ENCODE measurements around the gene HLA-DQB2.
"Not testable (repeated sequence)": the region's sequence is repeated elsewhere in the genome, so short reads cannot be mapped to it uniquely, and the experiment has no call there.

HLA-DQB2 gene

DNA sequence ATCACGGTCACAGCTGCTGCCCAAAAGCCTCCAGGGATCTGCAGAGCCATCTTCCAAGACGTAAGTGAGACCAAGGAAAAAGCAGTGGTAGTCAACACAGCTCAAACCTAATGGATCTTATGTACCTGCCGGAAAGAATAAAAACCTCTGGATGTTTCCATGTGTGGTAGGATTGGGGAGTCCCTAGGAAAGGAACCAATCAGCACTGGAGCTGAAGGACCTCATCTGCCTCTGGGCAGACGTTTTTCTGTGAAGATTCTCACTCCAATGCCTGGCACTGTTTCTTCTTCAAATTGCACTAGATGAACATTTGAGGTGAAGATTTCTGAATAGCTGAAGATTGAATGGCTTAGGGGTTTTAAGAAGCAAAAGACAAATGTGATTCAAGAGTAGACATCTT, at the start of gene HLA-DQB2:
Gene HLA-DQB2 (minus strand): TSS at position 112 of the 400 bp plus-strand sequence. CDS start 62 bp downstream, at position 50.
- DNase-seq (ENCODE audit: low read depth in 3 of 3, low spot score in 1 of 3), result no peak

DNA sequence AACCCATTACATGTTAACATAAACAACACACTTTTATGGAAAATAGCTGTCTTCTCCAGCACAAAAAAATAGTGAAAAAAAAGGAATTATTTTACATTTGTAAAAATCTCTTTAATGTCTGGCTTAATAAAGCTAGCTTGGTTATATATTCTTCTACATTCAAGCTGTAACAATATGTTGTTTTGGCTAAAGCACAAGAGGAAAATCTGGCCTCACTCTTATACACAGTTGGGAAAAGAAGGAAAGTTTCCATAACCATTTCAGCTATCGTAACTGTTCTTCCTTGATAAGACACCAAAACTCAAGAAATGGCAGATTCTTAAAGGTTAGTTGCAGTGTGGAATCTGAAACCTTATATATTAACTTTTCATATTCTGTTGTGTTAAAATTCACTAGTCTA, 45.8 kb upstream of the HLA-DQB2 start:
- no peak for DNase-seq (ENCODE audit: low read depth in 3 of 3, low spot score in 1 of 3)

GRCh38 chr6:32807020-32807580, 43.8 kb upstream of the HLA-DQB2 start:
- no peak for DNase-seq (ENCODE audit: low read depth in 3 of 3, low spot score in 1 of 3)

- not testable (repeated sequence) for DNase-seq (ENCODE audit: low read depth in 3 of 3, low spot score in 1 of 3)
Measured at GRCh38 chr6:32805404-32805803, 42.1 kb upstream of the HLA-DQB2 start.

GRCh38 chr6:32803416-32803815, 40.1 kb upstream of the HLA-DQB2 start:
- no peak for DNase-seq (ENCODE audit: low read depth in 3 of 3, low spot score in 1 of 3)

- no peak for DNase-seq (ENCODE audit: low read depth in 3 of 3, low spot score in 1 of 3)
Measured at GRCh38 chr6:32799740-32800139, 36.4 kb upstream of the HLA-DQB2 start.

DNA sequence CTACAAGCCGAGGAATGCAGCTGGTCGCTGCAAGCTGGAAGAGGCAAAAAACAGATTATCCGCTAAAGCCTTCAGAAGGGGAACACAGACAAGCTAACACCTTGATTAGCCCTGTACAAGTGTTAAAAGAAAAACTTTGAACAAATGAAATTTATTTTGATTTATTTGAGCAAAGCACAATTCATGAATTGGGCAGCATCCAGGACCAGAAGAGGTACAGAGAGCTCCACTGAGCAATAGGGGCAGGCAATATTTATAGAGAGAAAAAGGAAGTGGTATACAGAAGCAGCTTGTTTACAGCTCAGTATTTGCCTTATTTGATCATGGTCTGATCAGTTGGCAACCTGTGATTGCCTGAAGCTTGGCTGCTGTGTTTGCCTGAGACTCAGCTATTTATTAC, 35.8 kb upstream of the HLA-DQB2 start:
- DNase-seq (ENCODE audit: low read depth in 3 of 3, low spot score in 1 of 3), result no peak

- DNase-seq (ENCODE audit: low read depth in 3 of 3, low spot score in 1 of 3), result peak; percentile 30 to 85 (median 60)
Measured at GRCh38 chr6:32796848-32797776, 33.8 kb upstream of the HLA-DQB2 start.

DNA sequence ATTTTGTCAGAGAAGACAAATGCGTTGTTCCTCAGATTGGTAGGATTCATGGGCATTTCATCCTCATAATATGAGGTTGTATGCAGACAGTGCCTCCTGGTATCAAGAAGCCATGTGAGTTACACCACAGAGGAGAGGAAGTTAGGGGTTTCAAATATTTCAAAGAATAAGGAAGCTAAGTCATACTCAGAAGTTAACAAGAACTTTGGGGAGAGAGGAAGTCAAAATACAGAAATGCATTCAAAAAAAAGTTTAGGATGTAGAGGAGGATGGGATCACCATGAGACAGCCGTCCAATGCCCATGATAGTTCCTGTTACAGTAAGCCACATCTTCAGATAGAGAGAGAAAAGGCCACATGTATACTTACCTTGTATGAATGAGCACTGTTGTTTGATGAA, 31.2 kb upstream of the HLA-DQB2 start:
- DNase-seq (ENCODE audit: low read depth in 3 of 3, low spot score in 1 of 3), result no peak

DNA sequence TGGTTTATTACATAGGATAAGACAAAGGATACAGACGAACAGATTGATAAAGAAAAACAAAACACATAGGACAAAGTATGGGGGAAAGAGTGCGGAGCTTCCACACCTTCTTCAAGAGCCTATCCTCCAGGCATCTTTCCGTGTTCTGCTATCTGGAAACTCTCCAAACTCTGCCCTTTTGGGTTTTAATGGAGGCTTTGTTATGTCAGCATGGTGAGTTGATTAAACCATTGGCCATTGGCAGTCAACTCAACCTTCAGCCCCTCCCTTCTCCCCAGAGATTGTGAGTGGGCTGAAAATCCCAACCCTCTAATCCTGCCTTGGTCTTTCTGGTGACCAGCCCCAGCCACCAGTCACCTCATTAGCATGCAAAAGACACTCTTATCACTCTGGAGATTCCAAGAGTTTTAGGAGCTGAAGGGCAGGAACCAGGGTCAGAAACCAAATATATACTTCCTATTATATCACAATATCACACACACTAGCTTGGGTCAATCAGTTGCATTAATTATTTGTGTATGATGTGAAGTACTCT, 29.6 kb upstream of the HLA-DQB2 start:
- DNase-seq (ENCODE audit: low read depth in 3 of 3, low spot score in 1 of 3), result no peak

GRCh38 chr6:32790306-32790705, 27.0 kb upstream of the HLA-DQB2 start:
- DNase-seq (ENCODE audit: low read depth in 3 of 3, low spot score in 1 of 3), result no peak

DNA sequence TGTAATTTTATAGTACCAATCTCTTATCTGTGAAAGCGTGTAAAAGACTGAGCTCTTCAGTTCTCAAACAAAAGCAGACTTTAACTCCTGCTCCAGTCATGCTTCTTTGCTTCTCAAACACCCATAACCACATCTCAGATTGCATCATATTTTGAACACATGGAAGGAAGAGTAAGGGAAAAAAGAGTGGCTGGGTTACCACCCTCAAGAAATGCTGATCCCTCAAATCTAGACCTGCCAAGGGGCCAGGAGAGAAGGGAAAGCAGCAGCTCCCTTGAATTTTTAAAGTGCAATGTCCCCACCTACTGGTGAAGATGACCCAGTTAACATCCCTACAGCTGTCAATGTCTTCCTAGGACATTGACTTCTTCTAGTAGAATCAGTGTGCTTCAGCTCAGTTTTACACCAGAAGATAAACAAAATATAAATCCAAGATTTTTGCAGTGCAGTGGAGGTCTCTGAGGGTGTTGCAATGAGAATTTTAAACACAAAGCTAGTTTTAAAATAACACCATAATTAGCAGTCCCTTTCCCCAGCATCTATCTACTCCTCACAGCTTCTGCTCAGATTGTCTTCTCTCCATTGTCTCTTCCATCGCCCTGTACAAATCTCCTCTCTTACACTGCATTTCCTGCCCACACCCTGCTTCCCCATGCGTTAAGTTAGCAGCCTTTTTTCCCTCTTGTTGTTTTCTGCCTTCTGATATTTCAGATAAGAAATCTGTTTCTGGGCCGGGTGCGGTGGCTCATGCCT, 22.6 kb upstream of the HLA-DQB2 start:
- no peak for DNase-seq (ENCODE audit: low read depth in 3 of 3, low spot score in 1 of 3)

DNA sequence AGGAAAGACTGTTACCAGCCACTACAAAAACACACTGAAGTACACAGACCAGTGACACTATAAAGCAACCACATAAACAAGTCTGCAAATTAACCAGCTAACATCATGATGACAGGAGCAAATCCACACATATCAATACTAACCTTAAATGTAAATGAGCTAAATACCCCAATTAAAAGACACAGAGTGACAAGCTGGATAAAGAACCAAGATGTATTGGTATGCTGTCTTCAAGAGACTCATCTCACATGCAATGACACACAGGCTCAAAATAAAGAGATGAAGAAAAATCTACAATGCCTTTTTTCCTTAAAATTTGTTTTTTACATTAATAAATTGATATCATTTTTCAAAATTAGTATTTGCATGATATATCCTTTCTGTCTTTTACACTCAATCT, 19.6 kb upstream of the HLA-DQB2 start:
- DNase-seq (ENCODE audit: low read depth in 3 of 3, low spot score in 1 of 3), result not testable (repeated sequence)

GRCh38 chr6:32779036-32779435, 15.7 kb upstream of the HLA-DQB2 start:
- DNase-seq (ENCODE audit: low read depth in 3 of 3, low spot score in 1 of 3), result no peak

DNA sequence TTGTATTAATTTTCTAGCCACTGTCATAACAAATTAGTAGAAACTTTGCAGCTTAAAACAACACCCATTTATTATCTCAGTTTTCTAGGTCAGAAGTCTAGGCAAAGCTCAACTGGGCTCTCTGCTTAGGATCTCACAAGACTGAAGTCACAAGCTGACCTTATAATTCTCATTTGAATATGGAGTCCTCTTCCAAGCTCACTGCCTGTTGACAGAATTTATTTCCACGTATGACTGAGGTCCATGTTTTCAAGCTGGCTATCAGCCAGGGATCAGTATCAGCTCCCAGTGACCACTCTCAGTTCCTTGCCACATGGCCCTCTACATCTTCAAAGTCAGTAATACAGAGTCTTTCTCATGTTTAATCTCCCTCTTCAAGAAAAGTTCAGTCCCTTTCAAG, 11.7 kb upstream of the HLA-DQB2 start:
- no peak for DNase-seq (ENCODE audit: low read depth in 3 of 3, low spot score in 1 of 3)

GRCh38 chr6:32774426-32774825, 11.1 kb upstream of the HLA-DQB2 start:
- DNase-seq (ENCODE audit: low read depth in 3 of 3, low spot score in 1 of 3), result no peak

DNA sequence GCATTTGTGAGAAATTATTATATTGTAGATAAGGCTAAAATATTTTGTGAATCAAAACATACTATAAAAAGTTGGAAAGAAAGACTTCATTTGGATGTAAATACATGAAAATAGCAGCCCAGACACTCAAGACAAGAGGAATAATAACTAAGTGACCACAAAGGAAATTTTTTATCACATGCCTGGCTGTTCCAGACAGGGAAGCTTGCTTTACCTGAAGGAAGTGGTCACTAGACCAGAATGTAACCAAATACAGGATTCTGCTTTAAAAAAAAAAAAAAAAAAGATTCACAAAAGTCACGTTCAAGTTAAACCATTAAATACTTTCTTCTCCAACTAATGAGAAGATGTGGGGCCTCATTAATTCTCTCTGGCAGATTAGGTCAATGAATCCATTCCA, 9.3 kb upstream of the HLA-DQB2 start:
- DNase-seq (ENCODE audit: low read depth in 3 of 3, low spot score in 1 of 3), result no peak

DNA sequence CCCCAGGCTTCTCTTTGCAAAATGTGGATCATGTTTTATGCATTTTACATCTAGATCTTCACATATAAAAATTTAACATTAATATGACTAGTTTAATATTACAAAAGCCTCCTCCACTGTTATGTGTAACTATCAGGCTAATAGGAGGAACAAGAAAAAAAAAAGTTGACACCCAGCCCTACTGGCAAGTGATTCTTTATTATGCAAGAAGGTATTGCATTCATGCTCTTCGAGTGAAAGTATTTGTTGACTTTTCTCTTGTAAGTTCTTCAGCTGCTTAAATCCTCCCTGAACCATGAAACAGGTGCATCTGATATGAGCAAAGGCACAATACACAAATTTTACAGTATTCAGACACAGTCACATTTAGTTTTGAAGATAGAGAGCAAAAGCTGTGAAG, 716 bp upstream of the HLA-DQB2 start:
- no peak for DNase-seq (ENCODE audit: low read depth in 3 of 3, low spot score in 1 of 3)

- no peak for DNase-seq (ENCODE audit: low read depth in 3 of 3, low spot score in 1 of 3)
Measured at GRCh38 chr6:32761548-32761947, 1.8 kb downstream of the HLA-DQB2 start.

GRCh38 chr6:32761072-32761471, 2.3 kb downstream of the HLA-DQB2 start:
- DNase-seq (ENCODE audit: low read depth in 3 of 3, low spot score in 1 of 3), result no peak

DNA sequence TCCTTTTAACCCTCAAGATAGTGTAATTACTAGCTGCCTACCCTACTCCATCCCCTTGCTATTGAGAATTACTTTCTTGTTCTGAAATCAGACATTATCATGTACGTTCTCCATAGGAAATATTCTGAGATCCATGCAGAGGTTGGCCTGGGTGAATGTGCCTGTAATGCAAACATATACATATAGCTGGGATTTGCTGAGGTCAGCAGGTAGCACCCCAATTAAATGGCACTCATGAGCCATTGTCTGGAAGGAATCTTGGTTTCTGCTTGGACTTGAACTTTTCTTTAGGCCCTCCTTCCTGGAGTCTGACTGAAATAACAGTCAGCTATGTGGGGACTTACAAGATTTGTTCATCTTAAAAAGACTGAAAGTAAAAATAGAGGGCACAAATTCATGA, 3.7 kb downstream of the HLA-DQB2 start:
- DNase-seq (ENCODE audit: low read depth in 3 of 3, low spot score in 1 of 3), result no peak

GRCh38 chr6:32752580-32752979, 10.8 kb downstream of the HLA-DQB2 start:
- DNase-seq (ENCODE audit: low read depth in 3 of 3, low spot score in 1 of 3), result no peak

Data from stimulated activated CD4-positive, alpha-beta T cell treated with anti-CD3 and anti-CD28 coated beads, TNF-alpha, amount 100 ng/mL, for 1 hour (primary cell).